Measurements from ENCODE around the gene TSPAN31.

TSPAN31 gene

GRCh38 chr12:57763881-57764661, 19.2 kb downstream of the TSPAN31 start:
- DNase-seq (ENCODE audit: extremely low spot score): no peak
- POLR2A ChIA-PET: interaction anchor here (1.4 kb wide), 1 partner anchor 8 kb away, joined by 6 read pairs; the partner anchor contains the start of genes EEF1AKMT3 and METTL1
- TF ChIP-seq BHLHE40 (IDR thresholded peaks at IDR 0.05; ENCODE audit: borderline replicate concordance) (no peak), ELF4 (IDR thresholded peaks at IDR 0.05) (no peak), SP1 (IDR thresholded peaks at IDR 0.05) (no peak), FOXA1 (IDR thresholded peaks at IDR 0.05) (no peak), SUZ12 (IDR thresholded peaks at IDR 0.05) (no peak), FOXM1 (IDR thresholded peaks at IDR 0.05; ENCODE audit: borderline replicate concordance) (no peak), TARDBP (IDR thresholded peaks at IDR 0.05) (no peak), ZNF384 (IDR thresholded peaks at IDR 0.05) (no peak), LEF1 (IDR thresholded peaks at IDR 0.05; ENCODE audit: borderline replicate concordance) (no peak)
- CTCF ChIA-PET: no interaction called here

GRCh38 chr12:57764662-57765002, 19.8 kb downstream of the TSPAN31 start:
- TF ChIP-seq BHLHE40 (IDR thresholded peaks at IDR 0.05; ENCODE audit: borderline replicate concordance) (no peak), HDGF (IDR thresholded peaks at IDR 0.05; ENCODE audit: borderline replicate concordance) (no peak), SUZ12 (IDR thresholded peaks at IDR 0.05) (no peak), L3MBTL2 (conservative IDR thresholded peaks at IDR 0.05) (no peak), FOXA1 (IDR thresholded peaks at IDR 0.05) (no peak), TARDBP (IDR thresholded peaks at IDR 0.05) (no peak)
- ChIA-PET POLR2A (no interaction called here), CTCF (no interaction called here)
- no peak for DNase-seq (ENCODE audit: extremely low spot score)

GRCh38 chr12:57765003-57765697, 20.3 kb downstream of the TSPAN31 start:
- TF ChIP-seq ELF4 (IDR thresholded peaks at IDR 0.05): no peak
- TF ChIP-seq ARNT (IDR thresholded peaks at IDR 0.05): no peak
- TF ChIP-seq L3MBTL2 (conservative IDR thresholded peaks at IDR 0.05): no peak
- no peak for TF ChIP-seq ZNF384 (IDR thresholded peaks at IDR 0.05)
- no peak for TF ChIP-seq FOXM1 (IDR thresholded peaks at IDR 0.05; ENCODE audit: borderline replicate concordance)
- no peak for TF ChIP-seq CTBP1 (IDR thresholded peaks at IDR 0.05; ENCODE audit: borderline replicate concordance)
- no peak for TF ChIP-seq HDGF (IDR thresholded peaks at IDR 0.05; ENCODE audit: borderline replicate concordance)
- no peak for TF ChIP-seq FOXA1 (IDR thresholded peaks at IDR 0.05)
- no peak for TF ChIP-seq BHLHE40 (IDR thresholded peaks at IDR 0.05; ENCODE audit: borderline replicate concordance)
- TF ChIP-seq TARDBP (IDR thresholded peaks at IDR 0.05): no peak
- TF ChIP-seq NFRKB (IDR thresholded peaks at IDR 0.05): no peak
- TF ChIP-seq LEF1 (IDR thresholded peaks at IDR 0.05; ENCODE audit: borderline replicate concordance): no peak
- TF ChIP-seq SUZ12 (IDR thresholded peaks at IDR 0.05): no peak
- TF ChIP-seq SP1 (IDR thresholded peaks at IDR 0.05): no peak
- no peak for TF ChIP-seq FOXK2 (IDR thresholded peaks at IDR 0.05)
- no peak for TF ChIP-seq PKNOX1 (IDR thresholded peaks at IDR 0.05)
- no peak for DNase-seq (ENCODE audit: extremely low spot score)
- POLR2A ChIA-PET: interaction anchor here (1.1 to 2.7 kb wide), 4 partner anchors 9 to 20 kb away, joined by 4 to 8 read pairs (median 6); partner anchors contain the start of genes CDK4 and TSPAN31
- CTCF ChIA-PET: no interaction called here

- TF ChIP-seq TARDBP (IDR thresholded peaks at IDR 0.05) (no peak), FOXA1 (IDR thresholded peaks at IDR 0.05) (no peak), CTBP1 (IDR thresholded peaks at IDR 0.05; ENCODE audit: borderline replicate concordance) (no peak), ZNF384 (IDR thresholded peaks at IDR 0.05) (no peak), BHLHE40 (IDR thresholded peaks at IDR 0.05; ENCODE audit: borderline replicate concordance) (no peak), HDGF (IDR thresholded peaks at IDR 0.05; ENCODE audit: borderline replicate concordance) (no peak), LEF1 (IDR thresholded peaks at IDR 0.05; ENCODE audit: borderline replicate concordance) (no peak), FOXM1 (IDR thresholded peaks at IDR 0.05; ENCODE audit: borderline replicate concordance) (no peak), PKNOX1 (IDR thresholded peaks at IDR 0.05) (no peak), ARNT (IDR thresholded peaks at IDR 0.05) (no peak), ELF4 (IDR thresholded peaks at IDR 0.05) (no peak), SP1 (IDR thresholded peaks at IDR 0.05) (no peak)
- CTCF ChIA-PET: interaction anchor here (2.7 kb wide), 1 partner anchor 9 kb away, joined by 17 read pairs; no protein-coding TSS in a partner anchor
- POLR2A ChIA-PET: interaction anchor here (0.6 to 2.7 kb wide), 5 partner anchors 9 to 593 kb away, joined by 4 to 8 read pairs (median 4); partner anchors contain the start of genes CDK4 and TSPAN31
- DNase-seq (ENCODE audit: extremely low spot score): no peak
Measured at GRCh38 chr12:57765698-57766463, 21.0 kb downstream of the TSPAN31 start.

GRCh38 chr12:57766464-57767304, 21.8 kb downstream of the TSPAN31 start, which contains the start of gene CYP27B1:
Gene CYP27B1, minus strand, starts transcription at chr12:57767078. Its CDS starts 37 bp downstream, at chr12:57767041.
- POLR2A ChIA-PET: interaction anchor here (0.6 to 2.7 kb wide), 6 partner anchors 8 to 593 kb away, joined by 4 to 8 read pairs (median 6); partner anchors contain the start of genes CDK4 and TSPAN31
- TF ChIP-seq FOXK2 (IDR thresholded peaks at IDR 0.05): no peak
- TF ChIP-seq FOXA1 (IDR thresholded peaks at IDR 0.05): no peak
- no peak for TF ChIP-seq CTBP1 (IDR thresholded peaks at IDR 0.05; ENCODE audit: borderline replicate concordance)
- TF ChIP-seq LEF1 (IDR thresholded peaks at IDR 0.05; ENCODE audit: borderline replicate concordance): no peak
- no peak for TF ChIP-seq NFRKB (IDR thresholded peaks at IDR 0.05)
- no peak for TF ChIP-seq BHLHE40 (IDR thresholded peaks at IDR 0.05; ENCODE audit: borderline replicate concordance)
- TF ChIP-seq TARDBP (IDR thresholded peaks at IDR 0.05): no peak
- no peak for TF ChIP-seq SP1 (IDR thresholded peaks at IDR 0.05)
- no peak for TF ChIP-seq PKNOX1 (IDR thresholded peaks at IDR 0.05)
- TF ChIP-seq FOXM1 (IDR thresholded peaks at IDR 0.05; ENCODE audit: borderline replicate concordance): no peak
- TF ChIP-seq L3MBTL2 (conservative IDR thresholded peaks at IDR 0.05): no peak
- TF ChIP-seq SUZ12 (IDR thresholded peaks at IDR 0.05): no peak
- no peak for TF ChIP-seq HDGF (IDR thresholded peaks at IDR 0.05; ENCODE audit: borderline replicate concordance)
- CTCF ChIA-PET: interaction anchor here (2.4 to 2.7 kb wide), 2 partner anchors 7 to 10 kb away, joined by 8 to 17 read pairs; no protein-coding TSS in a partner anchor
- no peak for DNase-seq (ENCODE audit: extremely low spot score)
